ENCODE measurements around the gene CLSTN1. TPM values are rescaled to one million over a fixed set of nuclear protein-coding genes. Genes with fewer than 3 reads are reported as not detected.

Gene CLSTN1
- total RNA-seq, 1 donor from 2014 or later, result 84.8 TPM

- peaks cover 13% of the 10 kb centered on the region for H3K27me3 Mint-ChIP-seq (ENCODE audit: unreplicated experiment)
Observed at GRCh38 chr1:9825093-9826074, 1.6 kb upstream of the CLSTN1 start.

DNA sequence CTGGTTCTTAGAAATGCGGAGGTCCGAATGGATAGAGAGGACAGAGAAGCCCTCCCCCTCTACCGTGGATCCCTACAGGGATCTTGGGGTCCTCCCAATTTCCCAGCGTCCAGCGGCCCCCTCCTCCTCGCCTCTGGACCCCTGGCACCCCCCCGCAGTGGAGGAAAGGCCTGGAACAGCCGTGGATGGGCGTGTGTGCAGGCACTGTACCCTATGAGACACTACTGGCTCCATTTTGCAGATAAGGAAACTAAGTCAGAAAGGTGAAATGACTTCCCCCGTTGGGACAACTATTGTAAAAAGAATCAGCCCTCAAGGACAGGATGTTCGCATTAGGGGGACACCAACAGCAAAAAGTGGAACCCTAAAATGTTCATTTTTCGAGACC lies 931 bp upstream of the CLSTN1 start:
- Mint-ChIP-seq H3K9me3 (ENCODE audit: unreplicated experiment) (no peaks in the 10 kb centered on the region), H3K4me3 (ENCODE audit: unreplicated experiment) (peak overlapping the region; percentile 84), H3K4me1 (ENCODE audit: unreplicated experiment) (peaks cover 18% of the 10 kb centered on the region), H3K27me3 (ENCODE audit: unreplicated experiment) (peaks cover 13% of the 10 kb centered on the region), H3K27ac (ENCODE audit: unreplicated experiment) (no peak overlapping the region), H3K36me3 (ENCODE audit: low read depth, unreplicated experiment) (peaks cover 6% of the 10 kb centered on the region)
- TF ChIP-seq CTCF (IDR thresholded peaks at IDR 0.05; ENCODE audit: unreplicated experiment), result no peak
- DNase-seq (ENCODE audit: low spot score), result no peak

More at GRCh38 chr1:9825093-9826074, 1.6 kb upstream of the CLSTN1 start:
- no peak overlapping the region for H3K27ac Mint-ChIP-seq (ENCODE audit: unreplicated experiment)
- H3K36me3 Mint-ChIP-seq (ENCODE audit: low read depth, unreplicated experiment), result peaks cover 6% of the 10 kb centered on the region
- no peak for DNase-seq (ENCODE audit: low spot score)
- peaks cover 18% of the 10 kb centered on the region for H3K4me1 Mint-ChIP-seq (ENCODE audit: unreplicated experiment)
- H3K9me3 Mint-ChIP-seq (ENCODE audit: unreplicated experiment), result no peaks in the 10 kb centered on the region
- H3K4me3 Mint-ChIP-seq (ENCODE audit: unreplicated experiment), result peak overlapping the region; percentile 84
- no peak for TF ChIP-seq CTCF (IDR thresholded peaks at IDR 0.05; ENCODE audit: unreplicated experiment)

DNA sequence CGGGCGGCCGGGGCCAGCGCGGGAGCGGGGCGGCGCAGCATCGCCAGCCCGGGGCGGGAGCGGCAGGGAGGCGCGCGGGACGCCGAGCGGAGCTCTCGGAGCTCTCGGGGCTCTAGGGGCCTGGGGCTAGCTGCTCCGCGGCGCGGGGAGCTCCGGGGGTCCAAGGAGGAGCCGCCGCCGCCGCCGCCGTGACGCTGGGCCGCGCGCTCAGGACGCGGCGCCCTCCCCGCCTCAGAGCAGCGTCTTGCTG lies 147 bp downstream of the CLSTN1 start:
- Mint-ChIP-seq H3K27me3 (ENCODE audit: unreplicated experiment) (peaks cover 13% of the 10 kb centered on the region), H3K9me3 (ENCODE audit: unreplicated experiment) (no peaks in the 10 kb centered on the region), H3K4me1 (ENCODE audit: unreplicated experiment) (peaks cover 18% of the 10 kb centered on the region), H3K4me3 (ENCODE audit: unreplicated experiment) (no peak overlapping the region), H3K27ac (ENCODE audit: unreplicated experiment) (no peak overlapping the region), H3K36me3 (ENCODE audit: low read depth, unreplicated experiment) (peaks cover 6% of the 10 kb centered on the region)
- no peak for TF ChIP-seq CTCF (IDR thresholded peaks at IDR 0.05; ENCODE audit: unreplicated experiment)
- DNase-seq (ENCODE audit: low spot score), result no peak

DNA sequence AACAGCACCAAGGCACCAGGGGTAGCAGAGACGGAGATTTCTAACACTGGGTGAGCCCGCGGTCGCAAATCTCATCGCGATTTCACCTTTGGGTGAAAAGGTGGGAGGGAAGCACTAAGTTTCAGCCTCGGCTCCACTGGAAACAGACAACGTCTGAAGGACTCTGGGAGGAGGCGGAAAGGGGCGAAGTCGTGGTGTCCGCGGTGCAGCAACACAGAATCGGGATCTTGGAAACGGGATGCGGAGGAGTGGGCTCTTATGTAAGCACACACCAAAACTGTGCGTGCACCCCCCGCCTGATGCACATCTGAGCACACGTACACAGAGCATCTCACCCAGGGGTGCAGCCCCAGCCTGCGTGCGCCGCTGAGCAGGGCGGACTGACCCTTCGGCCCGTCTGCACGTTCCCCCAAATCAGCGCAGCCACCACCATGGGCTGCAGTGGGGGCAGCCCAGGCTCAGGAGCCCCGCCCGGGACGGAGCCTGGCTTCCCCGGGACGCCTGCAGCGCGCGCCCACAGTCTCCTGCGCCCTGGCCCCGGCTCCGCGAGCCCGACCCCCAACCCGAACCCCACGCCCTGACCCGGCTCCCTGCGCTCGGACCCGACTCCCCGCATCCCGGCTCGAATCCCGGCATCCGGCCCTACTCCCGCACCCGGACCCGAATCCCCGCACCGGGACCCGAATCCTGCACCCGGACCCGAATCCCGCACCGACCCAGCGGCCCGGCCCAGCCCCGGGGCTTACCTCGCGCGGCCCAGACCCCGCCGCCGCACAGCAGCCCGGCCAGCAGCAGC lies 670 bp downstream of the CLSTN1 start:
- Mint-ChIP-seq H3K36me3 (ENCODE audit: low read depth, unreplicated experiment) (peaks cover 6% of the 10 kb centered on the region), H3K9me3 (ENCODE audit: unreplicated experiment) (no peaks in the 10 kb centered on the region), H3K4me1 (ENCODE audit: unreplicated experiment) (peaks cover 18% of the 10 kb centered on the region), H3K27me3 (ENCODE audit: unreplicated experiment) (peaks cover 13% of the 10 kb centered on the region), H3K4me3 (ENCODE audit: unreplicated experiment) (peak overlapping the region; percentile 98), H3K27ac (ENCODE audit: unreplicated experiment) (peak overlapping the region; percentile 48)
- no peak for DNase-seq (ENCODE audit: low spot score)
- TF ChIP-seq CTCF (IDR thresholded peaks at IDR 0.05; ENCODE audit: unreplicated experiment), result no peak

Measured in endothelial cell (in vitro differentiated cells).